Activated B cell treated with CpG ODN at 0.5 μM for 24 hours (primary cell): ENCODE measurements around the gene MVB12B. TPM values are rescaled to one million over a fixed set of nuclear protein-coding genes. Genes with fewer than 3 reads are reported as not detected.

Experiments used
- ATAC-seq: fragments of 200-7000 bp; cut with Tn5 transposase; one replicate; pipeline ENCODE4 v1.10.0; 2021; ENCODE audit warnings: low read depth, mild to moderate bottlenecking, moderate library complexity
- CTCF ChIA-PET: fragments of 350-600 bp; sonication (Branson Sonifier 250); formaldehyde crosslinking; loops from one replicate; lab custom pipeline; 2021; ENCODE audit warnings: antibody characterized with exemption; lab: Charles Lee
- POLR2A ChIA-PET: fragments of 350-600 bp; sonication (Branson Sonifier 250); formaldehyde crosslinking; loops from one replicate; lab custom pipeline; 2021; ENCODE audit warnings: antibody characterized with exemption; lab: Charles Lee
- DNase-seq: peaks from one replicate; pipeline ENCODE4 v3.0.0; 2022
- H3K27ac Mint-ChIP-seq: one replicate; pipeline ENCODE4 v1.8.0; 2020; ENCODE audit warnings: mixed read lengths
- H3K27me3 Mint-ChIP-seq: one replicate; pipeline ENCODE4 v1.8.0; 2021; ENCODE audit warnings: mixed read lengths
- H3K36me3 Mint-ChIP-seq: one replicate; pipeline ENCODE4 v1.8.0; 2021; ENCODE audit warnings: low read depth, mixed read lengths
- H3K4me1 Mint-ChIP-seq: one replicate; pipeline ENCODE4 v1.8.0; 2021; ENCODE audit warnings: mixed read lengths
- H3K4me3 Mint-ChIP-seq: one replicate; pipeline ENCODE4 v1.8.0; 2020; ENCODE audit warnings: mild to moderate bottlenecking, mixed read lengths
- H3K9me3 Mint-ChIP-seq: one replicate; pipeline ENCODE4 v1.8.0; 2020; ENCODE audit warnings: mixed read lengths
- CTCF ChIP-seq: fragments of 200-600 bp; IDR thresholded peaks from one replicate; pipeline ENCODE4 v1.8.0; 2022; ENCODE audit warnings: antibody characterized with exemption, mild to moderate bottlenecking
- intact Hi-C: fragments of 100-400 bp; cut with micrococcal nuclease; formaldehyde crosslinking; loops from one replicate; pipeline ENCODE4 v1.15.1; 2024
- total RNA-seq: library from RNA; stranded (reverse); gene quantifications from 2 replicates; pipeline ENCODE4 v1.2.3, GENCODE V29; 2022

The MVB12B gene
- total RNA-seq, 1 donor from 2014 or later = 2.5 TPM

- no peak for DNase-seq
- no peaks in the 10 kb centered on the region for H3K36me3 Mint-ChIP-seq
Measured at GRCh38 chr9:126392662-126393371, 66.2 kb downstream of the MVB12B start.

GRCh38 chr9:126393876-126394275, 67.2 kb downstream of the MVB12B start:
- peaks cover 34% of the 10 kb centered on the region for H3K4me1 Mint-ChIP-seq
- peaks cover 5% of the 10 kb centered on the region for H3K27me3 Mint-ChIP-seq
- no peaks in the 10 kb centered on the region for H3K9me3 Mint-ChIP-seq
- TF ChIP-seq CTCF = no peak
- H3K36me3 Mint-ChIP-seq = no peaks in the 10 kb centered on the region
- intact Hi-C loops = loop anchor here (10.0 kb wide), 1 partner anchor 249 kb away; no protein-coding TSS in a partner anchor
- H3K27ac Mint-ChIP-seq = no peak overlapping the region
- ChIA-PET CTCF (interaction anchor here (1.3 kb wide), 1 partner anchor 97 kb away, joined by 4 read pairs; no protein-coding TSS in a partner anchor), POLR2A (no interaction called here)
- no peak for ATAC-seq
- no peak overlapping the region for H3K4me3 Mint-ChIP-seq
- DNase-seq = no peak

More at GRCh38 chr9:126392662-126393371, 66.2 kb downstream of the MVB12B start:
- Mint-ChIP-seq H3K9me3 (no peaks in the 10 kb centered on the region), H3K27ac (no peak overlapping the region), H3K27me3 (peaks cover 1% of the 10 kb centered on the region), H3K4me1 (peaks cover 27% of the 10 kb centered on the region), H3K4me3 (no peak overlapping the region)
- no peak for ATAC-seq
- intact Hi-C loops = loop anchor here (10.0 kb wide), 1 partner anchor 248 kb away; no protein-coding TSS in a partner anchor
- ChIA-PET CTCF (interaction anchor here (1.3 kb wide), 1 partner anchor 98 kb away, joined by 4 read pairs; no protein-coding TSS in a partner anchor), POLR2A (no interaction called here)
- TF ChIP-seq CTCF = no peak

GRCh38 chr9:126394802-126395201, 68.2 kb downstream of the MVB12B start:
- H3K36me3 Mint-ChIP-seq = no peaks in the 10 kb centered on the region
- H3K9me3 Mint-ChIP-seq = no peaks in the 10 kb centered on the region
- intact Hi-C loops = loop anchor here (5.0 to 10.0 kb wide), 2 partner anchors 250 to 838 kb away; no protein-coding TSS in a partner anchor
- DNase-seq = no peak
- H3K4me1 Mint-ChIP-seq = peaks cover 30% of the 10 kb centered on the region
- POLR2A ChIA-PET = no interaction called here
- H3K4me3 Mint-ChIP-seq = no peak overlapping the region
- peaks cover 5% of the 10 kb centered on the region for H3K27me3 Mint-ChIP-seq
- CTCF ChIA-PET = no interaction called here
- no peak overlapping the region for H3K27ac Mint-ChIP-seq
- no peak for TF ChIP-seq CTCF
- no peak for ATAC-seq

GRCh38 chr9:126395439-126396212, 69.0 kb downstream of the MVB12B start:
- Mint-ChIP-seq H3K9me3 (no peaks in the 10 kb centered on the region), H3K4me3 (no peak overlapping the region), H3K36me3 (no peaks in the 10 kb centered on the region), H3K27me3 (peaks cover 5% of the 10 kb centered on the region), H3K4me1 (peaks cover 23% of the 10 kb centered on the region), H3K27ac (no peak overlapping the region)
- no peak for DNase-seq
- TF ChIP-seq CTCF = no peak
- intact Hi-C loops = loop anchor here (2.0 to 10.0 kb wide), 3 partner anchors 75 to 838 kb away; no protein-coding TSS in a partner anchor
- CTCF ChIA-PET = interaction anchor here (1.0 to 5.0 kb wide), 6 partner anchors 68 to 988 kb away, joined by 3 to 48 read pairs (median 14); partner anchors contain the start of gene MVB12B
- POLR2A ChIA-PET = no interaction called here
- ATAC-seq = no peak
